Anterior cingulate cortex (tissue), 58 donors: Measurements from ENCODE around the gene TNFSF12.

Experiments
- DNase-seq, 58 donors: peaks; one replicate each; lab custom pipeline; 2025; lab: John Stamatoyannopoulos, UW

TNFSF12 gene, protein sequence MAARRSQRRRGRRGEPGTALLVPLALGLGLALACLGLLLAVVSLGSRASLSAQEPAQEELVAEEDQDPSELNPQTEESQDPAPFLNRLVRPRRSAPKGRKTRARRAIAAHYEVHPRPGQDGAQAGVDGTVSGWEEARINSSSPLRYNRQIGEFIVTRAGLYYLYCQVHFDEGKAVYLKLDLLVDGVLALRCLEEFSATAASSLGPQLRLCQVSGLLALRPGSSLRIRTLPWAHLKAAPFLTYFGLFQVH

DNA sequence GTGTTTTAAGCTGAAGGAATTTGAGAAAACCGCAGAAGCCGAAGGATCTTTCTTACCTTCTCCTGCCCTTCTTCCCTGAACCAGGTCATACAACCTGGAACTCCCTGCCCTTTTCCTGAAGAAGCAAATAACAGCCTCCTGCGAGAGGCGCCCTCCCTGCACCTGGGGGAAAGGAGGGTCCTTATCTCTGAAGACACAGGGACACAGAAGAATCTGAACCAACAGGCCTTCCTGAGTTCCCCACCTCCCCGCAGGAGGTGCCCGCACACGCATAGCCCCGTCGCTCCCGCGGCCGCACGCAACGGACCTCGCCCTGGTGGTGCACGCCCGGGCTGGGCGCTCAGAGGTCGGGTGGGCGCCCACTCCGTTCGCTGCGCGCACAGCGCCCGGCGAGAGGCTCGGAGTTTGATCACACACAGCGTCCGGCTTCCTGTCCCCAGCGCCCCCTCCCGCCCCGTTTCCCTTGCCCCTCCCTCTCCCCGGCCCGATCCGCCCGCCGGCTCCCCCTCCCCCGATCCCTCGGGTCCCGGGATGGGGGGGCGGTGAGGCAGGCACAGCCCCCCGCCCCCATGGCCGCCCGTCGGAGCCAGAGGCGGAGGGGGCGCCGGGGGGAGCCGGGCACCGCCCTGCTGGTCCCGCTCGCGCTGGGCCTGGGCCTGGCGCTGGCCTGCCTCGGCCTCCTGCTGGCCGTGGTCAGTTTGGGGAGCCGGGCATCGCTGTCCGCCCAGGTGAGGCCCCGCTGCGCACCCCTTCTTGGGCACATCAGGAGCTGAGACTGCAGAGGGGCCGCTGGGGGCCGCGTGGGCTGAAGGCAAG lies at the start of gene TNFSF12:
TSS of gene TNFSF12 (plus strand) at position 474 of the 816 bp plus-strand sequence. CDS start at position 570, 96 bp downstream.
- peak in 42 of 58 donors; percentile 13 to 71 (median 42) for DNase-seq

DNA sequence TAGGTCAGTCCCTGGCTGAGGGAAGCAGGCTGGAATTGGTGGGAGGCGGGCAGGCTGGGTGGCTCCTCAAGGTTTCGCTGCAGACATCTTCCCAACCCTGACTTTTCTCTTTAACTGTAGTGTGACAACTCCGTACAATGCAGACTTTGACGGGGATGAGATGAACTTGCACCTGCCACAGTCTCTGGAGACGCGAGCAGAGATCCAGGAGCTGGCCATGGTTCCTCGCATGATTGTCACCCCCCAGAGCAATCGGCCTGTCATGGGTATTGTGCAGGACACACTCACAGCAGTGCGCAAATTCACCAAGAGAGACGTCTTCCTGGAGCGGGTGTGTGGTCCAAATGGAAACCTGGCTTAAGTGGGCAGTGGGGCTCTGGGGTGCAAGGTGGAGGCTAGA lies 49.7 kb upstream of the TNFSF12 start:
- DNase-seq = no peak

DNA sequence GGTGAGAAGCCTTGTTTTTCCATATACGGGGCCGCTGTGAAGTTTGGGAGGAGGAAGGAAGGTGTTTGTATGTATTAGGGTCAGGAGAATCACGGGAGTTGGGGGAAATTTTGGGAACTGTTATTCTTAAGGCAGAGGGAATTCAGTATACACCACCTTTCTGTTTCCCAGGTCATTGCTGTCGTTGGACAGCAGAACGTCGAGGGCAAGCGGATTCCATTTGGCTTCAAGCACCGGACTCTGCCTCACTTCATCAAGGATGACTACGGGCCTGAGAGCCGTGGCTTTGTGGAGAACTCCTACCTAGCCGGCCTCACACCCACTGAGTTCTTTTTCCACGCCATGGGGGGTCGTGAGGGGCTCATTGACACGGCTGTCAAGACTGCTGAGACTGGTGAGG lies 47.1 kb upstream of the TNFSF12 start:
- DNase-seq = no peak

DNA sequence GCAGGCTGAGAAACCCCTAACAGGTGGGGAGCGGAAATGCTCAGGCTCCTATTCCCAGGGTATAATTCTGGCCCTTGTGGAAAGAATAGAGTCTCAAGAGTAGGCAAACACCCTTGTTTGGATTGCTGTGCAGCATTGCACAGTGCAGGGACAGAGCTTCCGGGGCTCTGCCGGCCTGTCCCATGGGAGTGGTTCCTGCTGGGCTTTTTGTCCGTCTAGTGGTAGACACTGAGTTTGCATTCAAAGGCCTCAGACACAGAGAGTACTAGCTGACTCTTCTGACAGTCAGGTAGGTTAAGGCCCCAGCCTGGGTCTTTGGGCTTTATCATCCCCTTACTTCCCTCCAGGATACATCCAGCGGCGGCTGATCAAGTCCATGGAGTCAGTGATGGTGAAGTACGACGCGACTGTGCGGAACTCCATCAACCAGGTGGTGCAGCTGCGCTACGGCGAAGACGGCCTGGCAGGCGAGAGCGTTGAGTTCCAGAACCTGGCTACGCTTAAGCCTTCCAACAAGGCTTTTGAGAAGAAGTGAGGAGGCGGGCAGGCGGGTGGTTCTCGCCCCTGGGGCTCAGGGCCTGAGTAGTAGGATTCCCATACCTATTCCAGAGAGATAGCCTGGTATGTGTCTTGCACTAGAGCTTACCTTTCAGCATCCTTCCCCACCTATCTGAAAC lies 46.5 kb upstream of the TNFSF12 start:
- DNase-seq = no peak

DNA sequence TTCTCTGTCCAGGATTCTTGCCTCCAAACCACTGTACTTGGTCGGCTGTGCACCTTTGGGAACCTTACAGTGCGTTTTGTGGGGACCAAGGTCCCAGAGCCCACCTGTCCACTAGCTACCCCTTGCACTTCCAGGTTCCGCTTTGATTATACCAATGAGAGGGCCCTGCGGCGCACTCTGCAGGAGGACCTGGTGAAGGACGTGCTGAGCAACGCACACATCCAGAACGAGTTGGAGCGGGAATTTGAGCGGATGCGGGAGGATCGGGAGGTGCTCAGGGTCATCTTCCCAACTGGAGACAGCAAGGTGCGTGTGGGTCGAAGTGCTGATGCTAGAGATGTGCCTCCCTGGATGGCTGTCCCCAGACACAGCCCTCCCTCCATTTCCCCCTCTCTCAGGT lies 45.9 kb upstream of the TNFSF12 start:
- no peak for DNase-seq

DNA sequence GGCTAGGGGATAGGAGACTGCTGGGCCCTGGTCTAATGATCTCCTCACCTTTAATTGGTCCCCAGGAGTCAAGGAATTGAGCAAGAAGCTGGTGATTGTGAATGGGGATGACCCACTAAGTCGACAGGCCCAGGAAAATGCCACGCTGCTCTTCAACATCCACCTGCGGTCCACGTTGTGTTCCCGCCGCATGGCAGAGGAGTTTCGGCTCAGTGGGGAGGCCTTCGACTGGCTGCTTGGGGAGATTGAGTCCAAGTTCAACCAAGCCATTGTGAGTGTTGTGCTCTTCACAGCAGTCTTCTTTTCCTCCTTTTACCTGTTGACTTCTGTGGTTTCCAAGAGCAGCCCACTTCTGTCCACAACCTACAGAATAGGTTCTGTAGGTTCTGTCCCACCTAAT lies 45.3 kb upstream of the TNFSF12 start:
- no peak for DNase-seq

DNA sequence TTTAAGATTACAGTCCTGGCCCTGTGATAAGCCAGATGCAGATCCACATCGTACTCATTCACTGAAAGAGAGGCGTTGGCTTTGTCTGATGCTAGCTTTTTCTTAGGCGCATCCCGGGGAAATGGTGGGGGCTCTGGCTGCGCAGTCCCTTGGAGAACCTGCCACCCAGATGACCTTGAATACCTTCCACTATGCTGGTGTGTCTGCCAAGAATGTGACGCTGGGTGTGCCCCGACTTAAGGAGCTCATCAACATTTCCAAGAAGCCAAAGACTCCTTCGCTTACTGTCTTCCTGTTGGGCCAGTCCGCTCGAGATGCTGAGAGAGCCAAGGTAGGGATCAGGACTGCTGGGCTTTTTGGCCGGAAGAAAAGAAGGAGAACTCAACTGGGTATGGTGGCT lies 40.7 kb upstream of the TNFSF12 start:
- no peak for DNase-seq

DNA sequence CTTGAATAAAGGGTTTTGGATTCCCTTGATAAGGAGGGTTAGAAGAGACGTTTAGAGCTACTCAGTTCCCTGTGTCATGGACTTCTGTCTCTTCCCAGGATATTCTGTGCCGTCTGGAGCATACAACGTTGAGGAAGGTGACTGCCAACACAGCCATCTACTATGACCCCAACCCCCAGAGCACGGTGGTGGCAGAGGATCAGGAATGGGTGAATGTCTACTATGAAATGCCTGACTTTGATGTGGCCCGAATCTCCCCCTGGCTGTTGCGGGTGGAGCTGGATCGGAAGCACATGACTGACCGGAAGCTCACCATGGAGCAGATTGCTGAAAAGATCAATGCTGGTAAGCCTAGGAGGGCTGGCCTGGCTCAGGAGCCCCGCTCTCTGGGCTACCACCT lies 40.0 kb upstream of the TNFSF12 start:
- DNase-seq = no peak

DNA sequence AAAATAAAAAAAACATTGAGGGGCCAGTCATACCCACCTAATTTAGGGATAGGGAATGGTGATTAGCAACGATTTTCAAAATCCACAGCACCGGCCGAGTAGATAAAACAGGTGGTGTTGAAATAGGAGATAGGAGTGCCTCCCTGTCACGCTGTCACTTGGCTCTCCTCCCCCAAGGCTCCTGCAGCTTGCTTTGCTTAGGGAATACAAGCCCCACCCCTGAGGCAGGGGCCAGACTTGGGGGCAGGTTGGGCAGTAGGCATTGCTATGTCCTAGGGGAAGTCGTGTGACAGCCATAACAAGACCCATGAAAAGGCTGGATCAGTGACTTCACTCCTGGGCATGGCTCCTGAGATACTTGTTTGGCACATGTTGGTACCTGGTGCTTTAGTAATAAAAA lies 38.9 kb upstream of the TNFSF12 start:
- no peak for DNase-seq

DNA sequence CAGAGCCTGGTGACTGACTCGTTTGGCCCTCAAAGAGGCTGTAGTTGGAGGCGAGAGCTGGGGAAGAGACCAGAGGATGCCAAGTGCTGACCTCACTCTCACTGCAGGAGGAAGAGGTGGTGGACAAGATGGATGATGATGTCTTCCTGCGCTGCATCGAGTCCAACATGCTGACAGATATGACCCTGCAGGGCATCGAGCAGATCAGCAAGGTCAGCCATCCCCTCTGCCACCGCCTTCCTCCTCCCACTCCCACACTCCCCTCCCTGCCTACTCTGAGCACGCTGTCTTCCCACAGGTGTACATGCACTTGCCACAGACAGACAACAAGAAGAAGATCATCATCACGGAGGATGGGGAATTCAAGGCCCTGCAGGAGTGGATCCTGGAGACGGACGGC lies 37.8 kb upstream of the TNFSF12 start:
- DNase-seq = no peak

DNA sequence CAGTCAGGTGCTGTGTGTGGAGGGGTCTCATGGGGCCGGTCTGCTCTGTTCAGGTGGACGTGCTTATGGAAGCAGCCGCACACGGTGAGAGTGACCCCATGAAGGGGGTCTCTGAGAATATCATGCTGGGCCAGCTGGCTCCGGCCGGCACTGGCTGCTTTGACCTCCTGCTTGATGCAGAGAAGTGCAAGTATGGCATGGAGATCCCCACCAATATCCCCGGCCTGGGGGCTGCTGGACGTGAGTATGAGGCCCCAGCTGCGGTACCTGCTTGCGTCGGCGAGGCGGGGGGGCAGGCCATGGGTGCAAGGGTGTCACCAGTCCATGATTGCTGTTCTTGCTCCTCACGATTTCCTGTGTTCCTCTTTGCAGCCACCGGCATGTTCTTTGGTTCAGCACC lies 36.8 kb upstream of the TNFSF12 start:
- DNase-seq = no peak

DNA sequence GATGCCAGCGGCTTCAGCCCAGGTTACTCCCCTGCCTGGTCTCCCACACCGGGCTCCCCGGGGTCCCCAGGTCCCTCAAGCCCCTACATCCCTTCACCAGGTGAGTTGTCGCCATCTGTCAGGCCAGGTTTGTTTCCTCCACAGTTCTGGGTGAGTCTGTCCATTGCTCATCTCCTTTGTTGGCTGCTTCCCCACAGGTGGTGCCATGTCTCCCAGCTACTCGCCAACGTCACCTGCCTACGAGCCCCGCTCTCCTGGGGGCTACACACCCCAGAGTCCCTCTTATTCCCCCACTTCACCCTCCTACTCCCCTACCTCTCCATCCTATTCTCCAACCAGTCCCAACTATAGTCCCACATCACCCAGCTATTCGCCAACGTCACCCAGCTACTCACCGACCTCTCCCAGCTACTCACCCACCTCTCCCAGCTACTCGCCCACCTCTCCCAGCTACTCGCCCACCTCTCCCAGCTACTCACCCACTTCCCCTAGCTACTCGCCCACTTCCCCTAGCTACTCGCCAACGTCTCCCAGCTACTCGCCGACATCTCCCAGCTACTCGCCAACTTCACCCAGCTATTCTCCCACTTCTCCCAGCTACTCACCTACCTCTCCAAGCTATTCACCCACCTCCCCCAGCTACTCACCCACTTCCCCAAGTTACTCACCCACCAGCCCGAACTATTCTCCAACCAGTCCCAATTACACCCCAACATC lies 35.9 kb upstream of the TNFSF12 start:
- no peak for DNase-seq

DNA sequence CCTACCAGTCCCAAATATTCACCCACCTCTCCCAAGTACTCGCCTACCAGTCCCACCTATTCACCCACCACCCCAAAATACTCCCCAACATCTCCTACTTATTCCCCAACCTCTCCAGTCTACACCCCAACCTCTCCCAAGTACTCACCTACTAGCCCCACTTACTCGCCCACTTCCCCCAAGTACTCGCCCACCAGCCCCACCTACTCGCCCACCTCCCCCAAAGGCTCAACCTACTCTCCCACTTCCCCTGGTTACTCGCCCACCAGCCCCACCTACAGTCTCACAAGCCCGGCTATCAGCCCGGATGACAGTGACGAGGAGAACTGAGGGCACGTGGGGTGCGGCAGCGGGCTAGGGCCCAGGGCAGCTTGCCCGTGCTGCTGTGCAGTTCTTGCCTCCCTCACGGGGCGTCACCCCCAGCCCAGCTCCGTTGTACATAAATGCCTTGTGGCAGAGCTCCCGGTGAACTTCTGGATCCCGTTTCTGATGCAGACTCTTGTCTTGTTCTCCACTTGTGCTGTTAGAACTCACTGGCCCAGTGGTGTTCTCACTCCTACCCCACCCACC lies 34.9 kb upstream of the TNFSF12 start:
- peak in 1 of 58 donors; percentile 5 for DNase-seq

DNA sequence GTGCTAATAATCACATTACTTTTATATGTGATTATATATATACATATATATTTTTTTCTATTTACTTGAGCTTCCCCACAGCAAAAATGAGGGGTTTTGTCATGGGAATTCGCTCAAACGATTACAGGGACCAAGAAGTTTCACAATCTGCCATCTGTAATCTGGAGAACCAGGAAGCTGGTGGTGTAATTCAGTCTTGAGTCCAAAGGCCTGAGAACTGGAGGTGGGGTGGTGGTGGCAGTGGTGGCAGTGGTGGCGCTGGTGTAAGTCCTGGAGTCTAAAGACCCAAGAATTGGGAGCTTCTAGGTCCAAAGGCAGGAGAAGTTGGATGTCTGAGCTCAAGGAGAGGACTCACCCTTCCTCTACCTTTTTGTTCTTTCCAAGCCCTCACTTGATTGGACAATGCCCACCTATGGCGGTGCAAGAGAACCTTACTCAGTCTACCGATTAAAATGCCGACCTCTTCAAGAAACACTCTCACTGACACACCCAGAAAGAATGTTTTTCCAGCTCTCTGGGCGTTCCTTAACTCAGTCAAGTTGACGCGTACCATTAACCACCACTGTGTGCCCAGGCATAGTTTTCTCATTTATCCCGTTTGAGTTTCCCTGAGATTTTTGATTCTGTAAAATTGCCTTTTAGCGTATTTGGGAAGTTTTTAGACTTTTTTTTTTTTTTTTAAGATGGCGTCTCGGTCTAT lies 32.8 kb upstream of the TNFSF12 start:
- no peak for DNase-seq

DNA sequence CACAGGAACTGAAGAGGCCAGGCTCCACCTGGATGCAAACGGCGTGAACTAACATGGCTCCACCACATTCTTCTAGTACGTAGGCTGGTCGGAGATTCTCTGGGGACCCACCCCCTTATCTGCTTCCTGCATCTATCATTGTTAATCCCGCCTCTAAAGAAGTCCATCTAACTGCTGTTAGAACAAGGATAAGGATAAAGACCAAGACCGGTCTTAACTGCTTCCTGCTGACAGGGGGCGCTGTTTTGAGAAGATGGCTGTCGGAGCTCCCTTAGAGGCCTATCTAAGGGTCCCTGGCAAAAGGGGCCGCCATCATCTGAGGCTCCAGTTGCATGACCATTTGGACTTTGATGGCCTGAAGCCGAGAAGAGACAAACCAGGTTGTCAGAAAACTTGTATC lies 25.8 kb upstream of the TNFSF12 start:
- no peak for DNase-seq

DNA sequence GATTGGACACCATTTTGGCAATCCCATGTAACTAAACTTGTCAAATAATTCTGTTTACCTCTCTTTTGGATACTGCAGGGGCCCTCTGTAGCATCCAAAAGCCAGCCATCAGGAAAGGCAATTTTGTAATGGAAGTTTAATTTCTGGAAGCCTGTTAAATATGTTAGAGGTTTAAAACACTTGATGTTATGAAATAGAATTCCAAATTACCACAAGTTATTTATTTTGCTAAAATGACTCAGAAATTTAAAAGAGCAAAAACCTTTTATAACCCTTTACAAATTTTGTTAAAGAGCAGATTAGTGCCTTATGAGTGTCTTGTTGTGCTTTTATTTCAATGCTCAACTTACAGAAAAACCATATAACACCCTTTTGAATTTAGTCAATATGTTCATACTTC lies 20.0 kb upstream of the TNFSF12 start:
- no peak for DNase-seq

DNA sequence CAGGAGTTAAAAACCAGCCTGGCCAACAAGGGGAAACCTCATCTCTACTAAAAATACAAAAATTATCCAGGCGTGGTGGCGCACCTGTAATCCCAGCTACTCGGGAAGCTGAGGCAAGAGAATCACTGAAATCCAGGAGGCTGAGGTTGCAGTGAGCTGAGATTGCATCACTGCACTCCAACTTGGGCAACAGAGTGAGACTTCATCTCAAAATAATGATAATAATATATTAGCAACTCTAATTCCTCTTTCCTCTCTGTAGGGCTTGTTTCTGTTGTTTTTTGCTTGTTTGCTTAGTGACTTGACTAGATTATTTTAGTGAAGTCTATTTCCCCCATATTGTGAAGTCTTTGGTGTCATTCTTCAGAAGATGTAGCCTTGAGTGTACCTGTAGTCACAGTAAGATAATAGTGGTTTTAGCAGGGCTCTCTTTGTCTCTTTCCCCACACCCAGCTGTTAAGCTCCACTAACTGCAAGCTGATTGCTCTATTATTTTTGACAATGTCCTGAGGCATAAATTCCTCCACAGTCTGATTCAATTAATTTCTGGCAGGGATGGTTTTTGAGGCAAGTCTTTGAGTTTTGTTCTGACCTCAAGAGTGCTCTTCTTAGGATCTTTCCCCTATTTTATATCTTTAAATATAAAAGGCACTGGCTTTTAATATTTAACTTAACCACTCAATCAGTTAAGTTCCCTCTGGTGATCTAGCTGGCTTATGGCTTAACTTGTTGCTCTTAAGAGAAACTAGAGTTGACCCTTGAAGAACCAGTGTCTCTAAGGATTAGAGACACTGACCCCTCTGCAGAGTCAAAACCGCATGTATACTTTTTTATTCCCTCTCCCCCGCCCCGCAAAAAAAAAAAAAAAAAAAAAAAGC lies 18.6 kb upstream of the TNFSF12 start:
- DNase-seq = no peak

DNA sequence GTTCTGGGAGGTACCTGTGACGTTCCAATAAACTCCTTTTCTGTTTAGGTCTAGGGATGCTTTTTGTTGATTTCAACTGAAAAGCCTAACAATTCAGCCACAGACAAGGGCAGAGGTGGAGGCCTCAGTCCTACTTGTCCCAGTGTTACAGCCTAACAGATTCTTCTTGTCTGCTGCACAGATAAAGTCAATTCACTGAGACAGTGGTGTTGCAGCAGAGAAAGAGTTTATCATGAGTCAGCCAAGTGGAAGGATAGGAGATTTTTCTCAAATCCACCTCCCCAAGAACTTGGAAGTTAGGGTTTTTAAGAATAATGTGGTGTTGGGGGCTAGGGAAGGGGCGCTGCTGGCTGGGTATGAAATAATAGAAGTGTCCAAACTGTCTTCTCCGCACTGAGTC lies 10.8 kb upstream of the TNFSF12 start:
- no peak for DNase-seq
